Calu3 (cell line): ENCODE data around the gene CLDN25. TPM values are rescaled to one million over a fixed set of nuclear protein-coding genes. Genes with fewer than 3 reads are reported as not detected.
"Not testable (repeated sequence)": the region's sequence is repeated elsewhere in the genome, so short reads cannot be mapped to it uniquely, and the experiment has no call there.

Experiments used
- BruUV-seq: library from RNA; stranded (reverse); fragments of 400-500 nt; replicated peaks from 2 replicates; lab custom pipeline; 2021; lab: Mats Ljungman, UMichigan
- CTCF ChIA-PET: fragments of 300-600 bp; sonication (Branson Sonifier 250); formaldehyde crosslinking; loops from one replicate; lab custom pipeline; 2022; ENCODE audit warnings: antibody characterized with exemption; lab: Charles Lee
- DNase-seq: peaks from one replicate; pipeline ENCODE4 v3.0.0; 2022
- H3K27ac Mint-ChIP-seq: one replicate; pipeline ENCODE4 v1.8.0; 2022; ENCODE audit warnings: mixed read lengths; ENCODE audit not compliant: unreplicated experiment
- H3K27me3 Mint-ChIP-seq: one replicate; pipeline ENCODE4 v1.8.0; 2022; ENCODE audit warnings: mixed read lengths; ENCODE audit not compliant: unreplicated experiment
- H3K36me3 Mint-ChIP-seq: one replicate; pipeline ENCODE4 v1.8.0; 2022; ENCODE audit warnings: mild to moderate bottlenecking, moderate library complexity, mixed read lengths; ENCODE audit not compliant: insufficient read depth, unreplicated experiment
- H3K4me1 Mint-ChIP-seq: one replicate; pipeline ENCODE4 v1.8.0; 2022; ENCODE audit warnings: mild to moderate bottlenecking, low read depth, mixed read lengths; ENCODE audit not compliant: unreplicated experiment
- H3K4me3 Mint-ChIP-seq: one replicate; pipeline ENCODE4 v1.8.0; 2022; ENCODE audit warnings: mild to moderate bottlenecking, low read depth, moderate library complexity, mixed read lengths; ENCODE audit not compliant: unreplicated experiment
- H3K9me3 Mint-ChIP-seq: one replicate; pipeline ENCODE4 v1.8.0; 2022; ENCODE audit warnings: low read depth, mixed read lengths; ENCODE audit not compliant: unreplicated experiment
- CTCF ChIP-seq: fragments of 200-600 bp; IDR thresholded peaks from one replicate; pipeline ENCODE4 v1.8.0; 2022; ENCODE audit warnings: antibody characterized with exemption; ENCODE audit not compliant: unreplicated experiment
- intact Hi-C: fragments of 100-400 bp; cut with micrococcal nuclease; formaldehyde crosslinking; loops from one replicate; pipeline ENCODE4 v1.10.0; 2022; ENCODE audit not compliant: unreplicated experiment
- total RNA-seq: library from RNA; stranded (reverse); gene quantifications from 2 replicates; pipeline ENCODE4 v1.2.3, GENCODE V29; 2022

CLDN25 gene
- total RNA-seq, 1 experiment from 2014 or later: not detected

GRCh38 chr11:113781682-113782081 is 2.1 kb downstream of the CLDN25 start:
- no peak for DNase-seq
- TF ChIP-seq CTCF: no peak
- H3K4me3 Mint-ChIP-seq: no peak overlapping the region
- H3K27me3 Mint-ChIP-seq: no peaks in the 10 kb centered on the region
- no TSS peak for BruUV-seq
- intact Hi-C loops: no loop called here
- CTCF ChIA-PET: no interaction called here
- H3K9me3 Mint-ChIP-seq: no peaks in the 10 kb centered on the region
- peaks cover 9% of the 10 kb centered on the region for H3K4me1 Mint-ChIP-seq
- H3K27ac Mint-ChIP-seq: no peak overlapping the region
- H3K36me3 Mint-ChIP-seq: no peaks in the 10 kb centered on the region

GRCh38 chr11:113782134-113782533 is 2.5 kb downstream of the CLDN25 start:
- H3K27me3 Mint-ChIP-seq: no peaks in the 10 kb centered on the region
- BruUV-seq: no TSS peak

GRCh38 chr11:113789016-113789415 is 9.4 kb downstream of the CLDN25 start:
- H3K9me3 Mint-ChIP-seq, CTCF ChIA-PET, H3K27ac Mint-ChIP-seq: not testable (repeated sequence)

More at GRCh38 chr11:113782134-113782533, 2.5 kb downstream of the CLDN25 start:
- no peak overlapping the region for H3K4me3 Mint-ChIP-seq
- no peaks in the 10 kb centered on the region for H3K9me3 Mint-ChIP-seq
- intact Hi-C loops: no loop called here
- no peak for DNase-seq
- no peak overlapping the region for H3K27ac Mint-ChIP-seq
- H3K4me1 Mint-ChIP-seq: peaks cover 9% of the 10 kb centered on the region
- no peaks in the 10 kb centered on the region for H3K36me3 Mint-ChIP-seq
- CTCF ChIA-PET: no interaction called here
- no peak for TF ChIP-seq CTCF

GRCh38 chr11:113789675-113790320 is 10.2 kb downstream of the CLDN25 start:
- Mint-ChIP-seq H3K4me1 (no peaks in the 10 kb centered on the region), H3K9me3 (no peaks in the 10 kb centered on the region), H3K27ac (no peak overlapping the region), H3K4me3 (no peak overlapping the region), H3K36me3 (no peaks in the 10 kb centered on the region), H3K27me3 (no peaks in the 10 kb centered on the region)
- BruUV-seq: no TSS peak
- intact Hi-C loops: no loop called here
- CTCF ChIA-PET: interaction anchor here (0.6 kb wide), 1 partner anchor 19 kb away, joined by 3 read pairs; no protein-coding TSS in a partner anchor
- no peak for TF ChIP-seq CTCF
- DNase-seq: no peak

More at GRCh38 chr11:113789016-113789415, 9.4 kb downstream of the CLDN25 start:
- H3K4me3 Mint-ChIP-seq, H3K27me3 Mint-ChIP-seq, intact Hi-C loops, BruUV-seq, H3K4me1 Mint-ChIP-seq, H3K36me3 Mint-ChIP-seq, DNase-seq: not testable (repeated sequence)

GRCh38 chr11:113796663-113797259 is 17.2 kb downstream of the CLDN25 start:
- peaks cover 5% of the 10 kb centered on the region for H3K36me3 Mint-ChIP-seq
- peak; percentile 28 for DNase-seq

More at GRCh38 chr11:113796663-113797259, 17.2 kb downstream of the CLDN25 start:
- H3K4me3 Mint-ChIP-seq: no peak overlapping the region
- CTCF ChIA-PET: interaction anchor here (0.7 to 1.0 kb wide), 3 partner anchors 10 to 23 kb away, joined by 3 read pairs; partner anchors contain the start of gene ZW10
- no peaks in the 10 kb centered on the region for H3K4me1 Mint-ChIP-seq
- H3K9me3 Mint-ChIP-seq: no peaks in the 10 kb centered on the region
- H3K27ac Mint-ChIP-seq: no peak overlapping the region
- intact Hi-C loops: loop anchor here (2.0 kb wide), 1 partner anchor 492 kb away; no protein-coding TSS in a partner anchor
- TF ChIP-seq CTCF: peak; percentile 27
- BruUV-seq: no TSS peak
- H3K27me3 Mint-ChIP-seq: no peaks in the 10 kb centered on the region
